AG08396 (cell line): Measurements from ENCODE around the gene KCNN4.
"Not testable (repeated sequence)": the region's sequence is repeated elsewhere in the genome, so short reads cannot be mapped to it uniquely, and the experiment has no call there.

Experiments used
- DNase-seq: peaks from one replicate; pipeline ENCODE4 v3.0.0; 2012; ENCODE audit warnings: low spot score, mixed read lengths

KCNN4 gene

DNA sequence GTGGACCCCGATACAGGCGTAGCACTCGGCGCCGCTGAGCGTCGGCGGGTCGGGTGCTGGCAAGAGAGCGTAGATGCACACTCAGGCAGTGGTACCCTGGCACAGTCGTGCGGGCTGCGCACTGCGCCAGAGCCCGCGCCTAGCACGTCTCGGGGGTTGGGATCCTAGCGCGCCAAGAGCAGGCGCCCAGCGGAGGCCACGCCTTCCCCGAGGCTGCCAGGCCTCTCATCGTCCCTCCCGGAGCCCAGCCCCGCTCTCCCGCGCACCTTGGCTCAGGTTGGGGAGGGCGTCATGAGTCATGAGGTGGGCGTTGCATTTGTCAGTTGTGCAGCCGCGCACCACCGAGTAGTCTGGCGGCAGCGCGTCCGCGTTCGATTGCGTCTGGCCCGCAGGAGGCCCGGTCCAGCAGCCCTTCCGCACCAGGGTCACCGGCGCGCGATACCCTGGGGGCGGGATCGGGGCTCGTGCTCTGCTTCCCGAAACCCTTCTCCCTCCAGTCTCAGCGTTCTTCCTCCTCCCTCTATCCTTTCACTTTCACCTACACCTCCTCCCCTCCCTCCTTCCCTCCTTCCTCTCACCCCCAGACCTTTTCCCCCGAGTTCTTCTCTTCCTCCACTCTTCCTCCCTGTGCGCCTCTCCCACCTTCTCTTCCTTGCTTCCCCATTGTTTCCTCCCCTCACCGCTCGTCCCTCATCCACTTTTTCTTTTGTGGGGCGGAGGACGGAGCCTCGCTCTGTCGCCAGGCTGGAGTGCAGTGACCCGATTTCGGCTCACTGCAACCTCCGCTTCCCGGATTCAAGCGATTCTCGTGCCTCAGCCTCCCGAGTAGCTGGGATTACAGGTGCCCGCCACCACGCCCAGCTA, 18.0 kb upstream of the KCNN4 start:
- DNase-seq = peak; percentile 22

- DNase-seq = no peak
Observed at GRCh38 chr19:43798026-43798545, 17.3 kb upstream of the KCNN4 start.

DNA sequence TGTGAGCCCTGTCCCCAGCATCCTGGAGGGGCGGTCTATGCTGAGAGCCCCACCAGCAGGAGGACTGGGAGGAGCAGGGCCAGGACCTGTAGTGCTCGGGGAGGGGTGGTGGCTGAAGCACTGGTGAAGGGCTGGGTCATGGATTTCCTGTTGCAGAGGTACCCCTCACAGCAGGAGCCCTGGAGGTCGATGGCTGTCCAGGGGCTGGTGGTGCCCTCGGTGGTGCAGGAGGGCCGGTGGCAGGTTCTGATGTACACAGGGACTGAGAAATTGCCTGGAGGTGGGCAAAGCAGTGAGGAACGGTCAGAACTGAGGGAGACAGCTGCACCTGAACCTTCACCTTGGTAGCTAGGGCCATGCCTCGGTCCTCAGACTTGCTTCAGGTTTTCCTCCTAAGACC, 16.8 kb upstream of the KCNN4 start:
- no peak for DNase-seq

- DNase-seq = no peak
Observed at GRCh38 chr19:43797118-43797517, 16.3 kb upstream of the KCNN4 start.

- no peak for DNase-seq
Observed at GRCh38 chr19:43790587-43790986, 9.8 kb upstream of the KCNN4 start.

DNA sequence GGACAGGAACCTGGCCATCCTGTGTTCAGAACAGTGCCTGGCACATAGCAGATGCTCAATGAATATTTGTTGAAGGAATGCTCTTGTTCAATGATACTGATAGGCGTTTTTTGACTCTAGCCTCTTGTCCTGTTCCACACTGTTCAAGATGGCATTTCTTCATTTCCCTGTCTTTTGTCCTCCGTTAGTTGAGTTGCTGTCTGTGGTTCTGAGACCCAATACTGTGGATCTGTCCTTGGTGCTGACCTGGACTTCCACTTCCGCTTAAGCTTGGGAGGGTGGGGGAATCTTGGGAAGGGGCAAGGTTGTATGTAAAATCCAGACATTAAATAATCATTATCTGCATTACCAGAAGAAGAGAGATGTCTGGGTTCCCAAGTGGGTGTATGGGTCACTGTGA, 8.3 kb upstream of the KCNN4 start:
- peak; percentile 47 for DNase-seq

DNA sequence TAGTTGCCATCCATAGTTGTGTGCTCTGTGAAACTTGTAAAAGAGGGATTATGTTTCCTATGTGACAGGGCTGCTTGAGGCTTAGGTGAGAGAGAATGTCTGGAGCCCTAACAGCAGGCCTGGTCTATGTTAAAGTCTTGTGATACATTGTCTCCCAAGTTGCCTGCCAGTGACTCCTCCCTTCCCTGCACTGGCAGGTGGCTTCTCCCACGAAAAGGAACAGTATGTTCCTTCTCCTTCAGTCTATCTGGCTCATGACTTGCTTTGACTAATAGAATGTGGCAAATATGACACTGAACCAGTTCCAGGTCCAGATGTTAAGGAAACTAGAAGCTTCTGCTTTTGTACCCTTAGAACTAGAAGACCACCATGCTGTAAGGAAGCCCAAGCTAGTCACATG, 5.9 kb upstream of the KCNN4 start:
- DNase-seq = no peak

GRCh38 chr19:43784981-43785808, 4.4 kb upstream of the KCNN4 start:
- DNase-seq = peak; percentile 77

- peak; percentile 90 for DNase-seq
Observed at GRCh38 chr19:43784241-43784980, 3.6 kb upstream of the KCNN4 start.

DNA sequence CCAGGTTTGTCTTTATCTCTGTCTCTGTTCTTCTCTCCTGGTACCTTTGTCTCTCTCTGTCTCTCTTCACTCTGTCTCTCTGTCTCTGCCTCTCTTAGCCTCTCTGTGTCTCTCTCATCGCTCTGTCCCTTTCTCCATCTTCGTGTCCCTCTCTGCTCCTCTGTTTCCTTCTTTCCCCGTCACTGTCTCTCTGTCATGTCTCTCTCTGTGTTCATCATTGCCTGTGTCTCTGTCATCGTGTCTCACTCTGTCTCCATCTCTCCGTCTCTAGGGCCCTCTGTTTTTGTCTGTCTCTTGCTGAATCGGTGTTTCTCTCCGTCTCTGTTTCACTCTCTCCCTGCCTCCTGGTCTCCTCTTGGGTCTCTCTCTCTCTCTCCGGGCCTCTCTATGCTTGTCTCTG, 2.9 kb upstream of the KCNN4 start:
- DNase-seq = no peak

DNA sequence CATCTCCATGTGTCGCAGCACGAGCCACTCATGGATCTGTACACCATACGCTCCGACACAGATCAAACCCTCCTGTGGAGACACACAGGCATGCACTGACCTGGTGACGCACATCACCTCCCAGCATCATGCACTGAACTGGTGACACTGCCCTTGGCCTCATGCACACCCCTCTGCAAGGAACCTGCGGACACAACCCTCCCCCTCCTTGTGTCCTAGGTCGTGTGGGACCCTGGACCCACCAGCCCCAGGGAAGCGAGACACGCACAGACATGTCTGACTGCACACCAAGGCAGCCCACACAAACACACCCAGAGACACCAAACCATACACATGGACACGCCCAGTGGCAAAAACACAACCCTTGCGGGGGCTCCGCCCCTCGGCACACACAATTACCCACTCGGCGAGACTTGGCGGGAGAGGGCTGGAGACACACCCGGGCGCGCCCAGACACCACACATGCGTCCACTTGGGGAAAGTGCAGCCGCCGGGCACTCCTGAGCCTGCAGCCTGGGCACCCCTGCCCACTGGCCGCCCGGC, 2.0 kb upstream of the KCNN4 start:
- no peak for DNase-seq

DNA sequence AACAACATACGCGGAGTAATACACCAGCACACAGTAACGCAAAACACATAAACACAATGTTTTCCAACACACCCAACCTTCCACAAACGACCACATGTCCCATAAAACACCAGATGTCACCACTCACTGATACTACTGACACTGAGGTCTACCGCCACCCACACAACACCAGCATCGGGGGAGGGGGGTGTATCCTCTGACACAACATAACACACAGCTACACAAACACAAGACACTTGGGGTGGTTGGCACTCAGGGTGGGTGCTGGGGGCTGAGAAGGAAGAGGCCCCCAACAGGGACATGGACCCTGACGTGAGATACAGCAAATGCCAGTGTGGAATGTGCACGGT, 1.5 kb upstream of the KCNN4 start:
- DNase-seq = no peak

- no peak for DNase-seq
Observed at GRCh38 chr19:43781630-43782310, 997 bp upstream of the KCNN4 start.

DNA sequence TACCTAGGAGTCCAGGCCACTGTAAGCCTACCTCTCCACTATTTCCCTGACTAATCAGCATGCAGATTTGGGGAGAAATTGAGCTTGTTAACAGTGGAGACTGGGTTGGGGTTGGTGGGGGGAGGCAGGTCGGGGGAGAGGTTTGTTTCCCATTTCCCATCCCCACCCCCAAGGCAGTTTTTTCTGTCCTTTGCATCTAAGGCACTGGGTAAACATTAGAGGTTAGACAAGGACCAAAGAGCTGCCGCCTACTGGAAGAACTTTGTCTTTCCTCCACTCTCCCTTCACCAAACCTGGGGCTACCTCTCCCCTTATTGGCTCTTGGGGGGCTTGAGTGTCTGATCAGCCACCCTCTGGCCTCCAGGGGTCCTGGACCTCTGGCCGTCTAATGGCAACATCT, 953 bp downstream of the KCNN4 start:
- no peak for DNase-seq

- DNase-seq = no peak
Observed at GRCh38 chr19:43779147-43779819, 1.5 kb downstream of the KCNN4 start.

DNA sequence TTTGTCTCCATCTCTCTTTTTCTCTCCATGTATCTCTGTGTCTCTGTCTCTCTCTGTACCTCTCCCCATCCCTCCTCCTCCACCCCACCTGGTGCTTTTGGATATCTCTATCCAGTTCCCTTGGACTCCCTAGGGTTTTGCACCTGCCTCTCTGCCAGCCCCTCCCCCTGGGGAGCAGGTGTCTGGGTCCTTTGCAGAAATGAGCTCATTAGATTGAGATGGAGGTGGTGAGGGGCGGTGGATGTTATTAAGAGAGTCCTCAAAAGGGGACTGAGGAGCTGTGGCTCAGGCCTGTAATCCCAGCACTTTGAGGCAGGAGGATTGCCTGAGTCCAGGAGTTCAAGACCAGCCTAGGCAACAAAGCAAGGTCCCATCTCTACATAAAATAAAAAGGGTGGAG, 2.1 kb downstream of the KCNN4 start:
- DNase-seq = no peak

- DNase-seq = peak; percentile 59
Observed at GRCh38 chr19:43777163-43777695, 3.5 kb downstream of the KCNN4 start.

- DNase-seq = no peak
Observed at GRCh38 chr19:43776286-43776685, 4.5 kb downstream of the KCNN4 start.

DNA sequence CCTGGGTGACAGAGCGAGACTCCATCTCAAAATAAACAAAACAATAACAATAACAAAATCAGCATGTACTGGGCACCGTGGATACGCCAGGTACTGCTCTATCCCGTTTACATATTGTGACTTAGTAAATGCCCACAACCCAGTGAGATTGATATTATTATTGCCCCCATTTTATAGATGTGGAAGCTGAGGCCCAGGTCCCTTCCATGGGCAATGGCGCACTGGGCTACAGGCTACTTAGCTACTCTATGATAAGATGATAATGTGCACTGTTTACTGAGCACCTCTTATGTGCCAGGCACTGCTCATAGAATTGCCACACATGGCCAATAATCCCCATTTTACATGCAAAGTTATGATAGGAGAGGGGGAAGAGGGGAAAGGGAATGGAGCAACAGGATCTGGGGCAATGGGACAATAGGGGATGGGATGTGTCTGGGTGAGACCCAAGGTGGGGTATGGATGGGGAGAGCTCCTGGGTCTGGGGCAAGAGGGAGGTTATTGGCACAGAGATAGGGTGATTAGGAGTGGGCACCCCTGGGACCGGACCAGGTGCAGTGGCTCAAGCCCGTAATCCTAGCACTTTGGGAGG, 5.4 kb downstream of the KCNN4 start:
- no peak for DNase-seq

DNA sequence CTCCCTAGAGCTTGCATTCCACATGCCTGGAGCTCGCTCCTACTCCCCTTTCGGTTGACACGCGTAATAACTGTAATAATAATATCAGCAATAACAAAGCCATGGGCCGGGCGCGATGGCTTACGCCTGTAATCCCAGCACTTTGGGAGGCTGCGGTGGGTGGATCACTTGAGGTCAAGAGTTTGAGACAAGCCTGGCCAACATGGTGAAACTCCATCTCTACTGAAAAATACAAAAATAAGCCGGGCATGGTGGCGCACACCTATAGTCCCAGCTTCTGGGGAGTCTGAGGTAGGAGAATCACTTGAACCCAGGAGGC, 5.9 kb downstream of the KCNN4 start:
- not testable (repeated sequence) for DNase-seq
